SU-DHL-6 (cell line): ENCODE measurements around the gene ACTA1.

ENCODE experiments used
- H2AFZ ChIP-seq: fragments of 200-600 bp; sonication (generic); 2 replicates; pipeline ENCODE4 v1.6.1; 2014; ENCODE audit warnings: low read depth, mild to moderate bottlenecking, moderate library complexity, mixed read lengths, antibody characterized with exemption, low read length; ENCODE audit not compliant: severe bottlenecking
- H3F3A ChIP-seq: fragments of 200-600 bp; shearing (Covaris generic); 2 replicates; pipeline ENCODE4 v1.6.0; 2016; ENCODE audit warnings: antibody characterized with exemption, mild to moderate bottlenecking; ENCODE audit not compliant: insufficient read depth
- H3K27ac ChIP-seq: fragments of 200-600 bp; sonication (generic); 2 replicates; pipeline ENCODE4 v1.5.1; 2016; ENCODE audit warnings: low read depth, mild to moderate bottlenecking, low read length, moderate library complexity, mixed read lengths
- H3K27me3 ChIP-seq: fragments of 200-600 bp; sonication (generic), shearing (Covaris generic); 2 replicates; pipeline ENCODE4 v1.6.0; 2014; ENCODE audit warnings: mild to moderate bottlenecking, low read length
- H3K36me3 ChIP-seq: fragments of 200-600 bp; sonication (generic); 2 replicates; pipeline ENCODE4 v1.6.1; 2014; ENCODE audit warnings: mild to moderate bottlenecking, low read length, mixed read lengths
- H3K4me2 ChIP-seq: fragments of 300-600, 200-600 bp; shearing (Covaris generic), sonication (generic); 2 replicates; pipeline ENCODE4 v1.6.0; 2014; ENCODE audit warnings: low read length, low read depth, mild to moderate bottlenecking; ENCODE audit not compliant: poor library complexity, severe bottlenecking
- H3K4me3 ChIP-seq: fragments of 200-600 bp; sonication (generic); 2 replicates; pipeline ENCODE4 v1.5.1; 2014; ENCODE audit warnings: antibody characterized with exemption, low read length, mild to moderate bottlenecking, mixed read lengths; ENCODE audit not compliant: insufficient read depth, poor library complexity, severe bottlenecking
- H3K79me2 ChIP-seq: fragments of 200-600 bp; sonication (generic); 2 replicates; pipeline ENCODE4 v1.6.1; 2014; ENCODE audit warnings: mild to moderate bottlenecking, low read length, moderate library complexity; ENCODE audit not compliant: insufficient read depth
- H3K9ac ChIP-seq: fragments of 200-600 bp; sonication (generic); 2 replicates; pipeline ENCODE4 v1.7.0; 2014; ENCODE audit warnings: mild to moderate bottlenecking, low read length
- H3K9me2 ChIP-seq: fragments of 200-600 bp; sonication (generic); replicated peaks from 2 replicates; pipeline ENCODE4 v1.6.1; 2014; ENCODE audit warnings: low read length; ENCODE audit not compliant: insufficient read depth
- H3K9me3 ChIP-seq: fragments of 200-600 bp; sonication (generic); 2 replicates; pipeline ENCODE4 v1.6.1; 2014; ENCODE audit warnings: low read length, mixed read lengths; ENCODE audit not compliant: insufficient read depth
- H4K20me1 ChIP-seq: fragments of 200-600 bp; sonication (generic); 2 replicates; pipeline ENCODE4 v1.6.1; 2014; ENCODE audit warnings: low read depth, mild to moderate bottlenecking, antibody characterized with exemption, low read length, moderate library complexity, mixed read lengths
- CTCF ChIP-seq: fragments of 200-600 bp; sonication (generic); IDR thresholded peaks from one replicate; pipeline ENCODE4 v1.5.1; 2017; ENCODE audit warnings: antibody characterized with exemption, mild to moderate bottlenecking, low read length, moderate library complexity; ENCODE audit not compliant: insufficient read depth, poor library complexity, severe bottlenecking
- EZH2phosphoT487 ChIP-seq: fragments of 200-600 bp; sonication (generic), shearing (Covaris generic); conservative IDR thresholded peaks from 2 replicates; pipeline ENCODE4 v1.6.1; 2018; ENCODE audit warnings: mild to moderate bottlenecking, antibody characterized with exemption, low read length, moderate library complexity, mixed read lengths

Gene ACTA1

GRCh38 chr1:229412056-229412455, 21.8 kb downstream of the ACTA1 start:
- Histone ChIP-seq H2AFZ (no peak overlapping the region), H3K9me2 (no peaks in the 10 kb centered on the region), H3K36me3 (no peaks in the 10 kb centered on the region), H3K9me3 (no peaks in the 10 kb centered on the region), H3F3A (no peaks in the 10 kb centered on the region), H3K27me3 (no peaks in the 10 kb centered on the region), H3K9ac (no peak overlapping the region), H3K4me3 (no peak overlapping the region), H4K20me1 (no peaks in the 10 kb centered on the region), H3K27ac (no peak overlapping the region), H3K4me2 (no peak overlapping the region), H3K79me2 (no peaks in the 10 kb centered on the region)
- TF ChIP-seq CTCF (no peak), EZH2phosphoT487 (no peak)

GRCh38 chr1:229411434-229412055, 22.3 kb downstream of the ACTA1 start:
- no peaks in the 10 kb centered on the region for H3K9me3 ChIP-seq
- H3K79me2 ChIP-seq: no peaks in the 10 kb centered on the region
- no peak overlapping the region for H3K4me3 ChIP-seq
- no peaks in the 10 kb centered on the region for H3F3A ChIP-seq
- TF ChIP-seq EZH2phosphoT487 (no peak), CTCF (no peak)
- no peak overlapping the region for H3K9ac ChIP-seq
- H3K27ac ChIP-seq: no peak overlapping the region
- H2AFZ ChIP-seq: no peak overlapping the region
- no peaks in the 10 kb centered on the region for H4K20me1 ChIP-seq
- no peaks in the 10 kb centered on the region for H3K36me3 ChIP-seq
- no peak overlapping the region for H3K4me2 ChIP-seq
- H3K9me2 ChIP-seq: no peaks in the 10 kb centered on the region
- no peaks in the 10 kb centered on the region for H3K27me3 ChIP-seq

GRCh38 chr1:229410692-229411433, 23.0 kb downstream of the ACTA1 start:
- no peaks in the 10 kb centered on the region for H4K20me1 ChIP-seq
- no peaks in the 10 kb centered on the region for H3K36me3 ChIP-seq
- H3K27me3 ChIP-seq: no peaks in the 10 kb centered on the region
- no peak overlapping the region for H3K27ac ChIP-seq
- no peak overlapping the region for H3K4me2 ChIP-seq
- H3K79me2 ChIP-seq: no peaks in the 10 kb centered on the region
- TF ChIP-seq EZH2phosphoT487 (no peak), CTCF (no peak)
- H3K9me2 ChIP-seq: no peaks in the 10 kb centered on the region
- H3K9me3 ChIP-seq: no peaks in the 10 kb centered on the region
- H2AFZ ChIP-seq: no peak overlapping the region
- no peak overlapping the region for H3K9ac ChIP-seq
- no peak overlapping the region for H3K4me3 ChIP-seq
- no peaks in the 10 kb centered on the region for H3F3A ChIP-seq
